Measurements from ENCODE around the gene CFTR. TPM values are rescaled to one million over a fixed set of nuclear protein-coding genes. Genes with fewer than 3 reads are reported as not detected.

Gene CFTR
- total RNA-seq, 1 donor from 2014 or later = 0.06 TPM

- no peaks in the 10 kb centered on the region for H3K36me3 ChIP-seq
- H3K27me3 ChIP-seq = no peaks in the 10 kb centered on the region
- no peaks in the 10 kb centered on the region for H4K20me1 ChIP-seq (ENCODE audit: low read depth)
- no peak overlapping the region for H3K4me3 ChIP-seq
- no peaks in the 10 kb centered on the region for H3K9me3 Mint-ChIP-seq
- H3K27ac ChIP-seq = no peak overlapping the region
- H3K4me3 Mint-ChIP-seq = no peak overlapping the region
- H2AFZ ChIP-seq (replicated peaks) = no peak overlapping the region
- H3K4me1 Mint-ChIP-seq = no peaks in the 10 kb centered on the region
- no peak for DNase-seq (ENCODE audit: low spot score)
- H3K27me3 Mint-ChIP-seq (ENCODE audit: insufficient read depth, low read depth) = no peaks in the 10 kb centered on the region
- H3K4me2 ChIP-seq = no peak overlapping the region
- H3K9ac ChIP-seq = no peak overlapping the region
- H3K9me3 ChIP-seq (ENCODE audit: low read depth) = no peaks in the 10 kb centered on the region
- no peak overlapping the region for H3K27ac Mint-ChIP-seq
- TF ChIP-seq EZH2 (IDR thresholded peaks at IDR 0.05) = no peak
- no peak for TF ChIP-seq EZH2phosphoT487 (IDR thresholded peaks at IDR 0.05)
- TF ChIP-seq CTCF (IDR thresholded peaks at IDR 0.05) = no peak
- H3K36me3 Mint-ChIP-seq = peaks cover 2% of the 10 kb centered on the region
- no peaks in the 10 kb centered on the region for H3F3A ChIP-seq (ENCODE audit: low read depth)
- no peaks in the 10 kb centered on the region for H3K4me1 ChIP-seq
- no peaks in the 10 kb centered on the region for H3K79me2 ChIP-seq (ENCODE audit: low read depth)
These were observed 212.5 kb downstream of the CFTR start for GRCh38 chr7:117692338-117692737.

GRCh38 chr7:117698018-117698417, 218.2 kb downstream of the CFTR start:
- H3K36me3 ChIP-seq = no peaks in the 10 kb centered on the region
- Mint-ChIP-seq H3K36me3 (peaks cover 2% of the 10 kb centered on the region), H3K4me1 (no peaks in the 10 kb centered on the region), H3K27ac (no peak overlapping the region), H3K9me3 (no peaks in the 10 kb centered on the region), H3K27me3 (ENCODE audit: insufficient read depth, low read depth) (no peaks in the 10 kb centered on the region), H3K4me3 (no peak overlapping the region)
- DNase-seq (ENCODE audit: low spot score) = no peak
- H4K20me1 ChIP-seq (ENCODE audit: low read depth) = no peaks in the 10 kb centered on the region
- H3K27me3 ChIP-seq = no peaks in the 10 kb centered on the region
- H3K79me2 ChIP-seq (ENCODE audit: low read depth) = no peaks in the 10 kb centered on the region
- no peaks in the 10 kb centered on the region for H3K9me3 ChIP-seq (ENCODE audit: low read depth)
- no peak overlapping the region for H2AFZ ChIP-seq (replicated peaks)
- no peaks in the 10 kb centered on the region for H3F3A ChIP-seq (ENCODE audit: low read depth)
- no peaks in the 10 kb centered on the region for H3K4me1 ChIP-seq
- TF ChIP-seq EZH2 (IDR thresholded peaks at IDR 0.05) (no peak), EZH2phosphoT487 (IDR thresholded peaks at IDR 0.05) (no peak), CTCF (IDR thresholded peaks at IDR 0.05) (no peak)
- H3K27ac ChIP-seq = no peak overlapping the region
- H3K9ac ChIP-seq = no peak overlapping the region
- no peak overlapping the region for H3K4me3 ChIP-seq
- no peak overlapping the region for H3K4me2 ChIP-seq

- H3K27me3 Mint-ChIP-seq (ENCODE audit: insufficient read depth, low read depth) = no peaks in the 10 kb centered on the region
- H3K4me3 ChIP-seq = no peak overlapping the region
- H3K27ac Mint-ChIP-seq = no peak overlapping the region
- no peaks in the 10 kb centered on the region for H3K79me2 ChIP-seq (ENCODE audit: low read depth)
- H3K4me2 ChIP-seq = no peak overlapping the region
- H3K9me3 Mint-ChIP-seq = no peaks in the 10 kb centered on the region
- no peak overlapping the region for H2AFZ ChIP-seq (replicated peaks)
- H3F3A ChIP-seq (ENCODE audit: low read depth) = no peaks in the 10 kb centered on the region
- no peaks in the 10 kb centered on the region for H3K36me3 Mint-ChIP-seq
- no peak overlapping the region for H3K4me3 Mint-ChIP-seq
- no peak overlapping the region for H3K9ac ChIP-seq
- no peaks in the 10 kb centered on the region for H4K20me1 ChIP-seq (ENCODE audit: low read depth)
- DNase-seq (ENCODE audit: low spot score) = no peak
- no peaks in the 10 kb centered on the region for H3K9me3 ChIP-seq (ENCODE audit: low read depth)
- no peaks in the 10 kb centered on the region for H3K4me1 ChIP-seq
- TF ChIP-seq EZH2phosphoT487 (IDR thresholded peaks at IDR 0.05) (no peak), CTCF (IDR thresholded peaks at IDR 0.05) (no peak), EZH2 (IDR thresholded peaks at IDR 0.05) (no peak)
- no peaks in the 10 kb centered on the region for H3K36me3 ChIP-seq
- no peaks in the 10 kb centered on the region for H3K4me1 Mint-ChIP-seq
- no peak overlapping the region for H3K27ac ChIP-seq
- no peaks in the 10 kb centered on the region for H3K27me3 ChIP-seq
These were observed 224.2 kb downstream of the CFTR start for GRCh38 chr7:117704063-117704462.

Measured in neural progenitor cell (in vitro differentiated cells).